Sigmoid colon (tissue), 7 donors: ENCODE results near the gene PDXDC1. TPM values are rescaled to one million over a fixed set of nuclear protein-coding genes. Genes with fewer than 3 reads are reported as not detected.
"Not testable (repeated sequence)": the region's sequence is repeated elsewhere in the genome, so short reads cannot be mapped to it uniquely, and the experiment has no call there.

ENCODE experiments used
- DNase-seq: peaks from one replicate; pipeline ENCODE4 v3.0.0-alpha.2; 2019
- H3K27ac ChIP-seq, 4 donors: fragments of 200-600 bp; sonication (generic); one replicate each; pipeline ENCODE4 v1.5.1; 2016 to 2019; ENCODE audit warnings: mild to moderate bottlenecking in 1 of 4
- H3K27me3 ChIP-seq, 3 donors: fragments of 200-600 bp; sonication (generic); one replicate each; pipeline ENCODE4 v1.5.1; 2019; ENCODE audit warnings: mild to moderate bottlenecking in 1 of 3
- H3K36me3 ChIP-seq, 4 donors: fragments of 200-600 bp; sonication (generic); one replicate each; pipeline ENCODE4 v1.5.1; 2016 to 2019
- H3K4me1 ChIP-seq, 4 donors: fragments of 200-600 bp; sonication (generic); one replicate each; pipeline ENCODE4 v1.5.1; 2017 to 2019
- H3K4me3 ChIP-seq, 4 donors: fragments of 200-600 bp; sonication (generic); one replicate each; pipeline ENCODE4 v1.5.1; 2017 to 2019; ENCODE audit warnings: mild to moderate bottlenecking in 2 of 4, moderate library complexity in 1 of 4
- H3K9me3 ChIP-seq, 4 donors: fragments of 200-600 bp in 3 of 4; sonication (generic) in 3 of 4; one replicate each; pipeline versions ENCODE4 v1.5.1 to v1.6.1; 2013 to 2019
- EP300 ChIP-seq, 4 donors: sonication (generic); formaldehyde crosslinking; IDR thresholded peaks; one replicate each; pipeline ENCODE4 v1.6.1; 2017; ENCODE audit warnings: antibody characterized with exemption in 4 of 4
- POLR2A ChIP-seq, 2 donors: fragments of 450-650 bp; IDR thresholded peaks; one replicate each; pipeline ENCODE4 v1.6.1; 2016; ENCODE audit warnings: antibody characterized with exemption in 2 of 2, mild to moderate bottlenecking in 2 of 2, moderate library complexity in 2 of 2
- POLR2AphosphoS5 ChIP-seq, 4 donors: sonication (generic); formaldehyde crosslinking; IDR thresholded peaks; one replicate each; pipeline ENCODE4 v1.6.1; 2017; ENCODE audit warnings: antibody characterized with exemption in 4 of 4
- WGBS, 2 donors: extraction: QIAGEN DNeasy Blood & Tissue Kit; methylation state at CpG; one replicate each; pipeline ENCODE4 v1.1.7; 2013; 5-methylcytosine and 5-hydroxymethylcytosine counted together
- intact Hi-C: fragments of 100-400 bp; cut with DNase I; formaldehyde crosslinking; loops from one replicate; pipeline ENCODE4 v1.15.1; 2023
- polyA plus RNA-seq, 3 donors: library from polyadenylated mRNA; stranded (reverse); fragments of 200-250 nt; gene quantifications; one replicate each; pipeline ENCODE4 v1.2.3, GENCODE V29; 2013
- total RNA-seq, 4 donors: library from RNA; depleted of rRNA; stranded (reverse); fragments of >200 nt; gene quantifications; one replicate each; pipeline ENCODE4 v1.1.0, GENCODE V29; 2016
- TF ChIP-seq, protein P1 (sequence below), 4 experiments: fragments of 450-650 bp in 3 of 4; fragments of 200-600 bp in 1 of 4; IDR thresholded peaks; one replicate each; pipeline ENCODE4 v1.5.1; 2016 to 2019; ENCODE audit warnings: antibody characterized with exemption in 4 of 4, mild to moderate bottlenecking in 3 of 4, moderate library complexity in 2 of 4
- donor health status: healthy with polysubstance abuse.
- donor health status: Bipolar disorder and iron deficiency.
- donor health status: healthy.

PDXDC1 gene
- total and polyA plus RNA-seq, 7 donors, result 46.4 to 112 (median 57.3) TPM

- peaks cover 24 to 72% (median 40%) of the 10 kb centered on the region in 4 donors for H3K36me3 ChIP-seq
- intact Hi-C loops, result loop anchor here (10.0 kb wide), 1 partner anchor 45 kb away; no protein-coding TSS in a partner anchor
Observed at GRCh38 chr16:15029749-15030148, 54.9 kb downstream of the PDXDC1 start.

GRCh38 chr16:15031179-15031578 lies 56.4 kb downstream of the PDXDC1 start:
- intact Hi-C loops, result loop anchor here (10.0 kb wide), 1 partner anchor 46 kb away; no protein-coding TSS in a partner anchor

More at GRCh38 chr16:15029749-15030148, 54.9 kb downstream of the PDXDC1 start:
- WGBS, 2 donors, result 81 to 85% methylated on average over 6 of the region's 6 CpGs
- not testable (repeated sequence) for H3K9me3 ChIP-seq, H3K4me3 ChIP-seq, H3K27me3 ChIP-seq
- peaks cover 0 to 37% (median 18%) of the 10 kb centered on the region in 4 donors for H3K4me1 ChIP-seq
- peak; percentile 52 for DNase-seq
- H3K27ac ChIP-seq, result peak overlapping the region in 2 of 4 donors; percentile 40 to 66

DNA sequence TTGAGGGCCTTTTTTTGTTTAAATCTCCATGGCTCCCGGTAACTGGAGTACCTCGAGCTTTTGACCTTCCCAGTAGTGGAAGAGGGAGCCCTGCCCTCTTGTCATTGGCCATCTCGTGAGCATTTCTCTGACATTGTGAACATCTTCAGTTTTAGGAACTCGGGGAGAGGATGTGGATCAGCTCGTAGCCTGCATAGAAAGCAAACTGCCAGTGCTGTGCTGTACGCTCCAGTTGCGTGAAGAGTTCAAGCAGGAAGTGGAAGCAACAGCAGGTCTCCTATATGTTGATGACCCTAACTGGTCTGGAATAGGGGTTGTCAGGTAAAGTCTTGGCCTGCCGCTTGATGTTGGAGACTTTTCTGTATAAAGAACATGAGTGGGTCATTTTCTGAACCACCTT lies 56.8 kb downstream of the PDXDC1 start:
- DNase-seq, result peak; percentile 53
- Histone ChIP-seq H3K9me3 (no peaks in the 10 kb centered on the region), H3K4me3 (no peak overlapping the region), H3K27me3 (no peaks in the 10 kb centered on the region), H3K4me1 (peaks cover 0 to 23% (median 9%) of the 10 kb centered on the region in 4 donors), H3K27ac (no peak overlapping the region), H3K36me3 (peaks cover 33 to 87% (median 57%) of the 10 kb centered on the region in 4 donors)
- intact Hi-C loops, result loop anchor here (10.0 kb wide), 1 partner anchor 47 kb away; no protein-coding TSS in a partner anchor
- TF ChIP-seq POLR2AphosphoS5 (IDR thresholded peaks at IDR 0.05) (no peak), POLR2A (IDR thresholded peaks at IDR 0.05) (no peak)
- WGBS, 2 donors, result 92 to 94% methylated on average over 8 of the region's 8 CpGs

More at GRCh38 chr16:15031179-15031578, 56.4 kb downstream of the PDXDC1 start:
- 54 to 92% methylated on average over 2 of the region's 2 CpGs for WGBS, 2 donors
- DNase-seq, result peak; percentile 38
- Histone ChIP-seq H3K36me3 (peaks cover 32 to 83% (median 52%) of the 10 kb centered on the region in 4 donors), H3K9me3 (no peaks in the 10 kb centered on the region), H3K4me3 (no peak overlapping the region), H3K27me3 (no peaks in the 10 kb centered on the region), H3K4me1 (peaks cover 0 to 23% (median 9%) of the 10 kb centered on the region in 4 donors), H3K27ac (no peak overlapping the region)
- TF ChIP-seq, protein P1, sequence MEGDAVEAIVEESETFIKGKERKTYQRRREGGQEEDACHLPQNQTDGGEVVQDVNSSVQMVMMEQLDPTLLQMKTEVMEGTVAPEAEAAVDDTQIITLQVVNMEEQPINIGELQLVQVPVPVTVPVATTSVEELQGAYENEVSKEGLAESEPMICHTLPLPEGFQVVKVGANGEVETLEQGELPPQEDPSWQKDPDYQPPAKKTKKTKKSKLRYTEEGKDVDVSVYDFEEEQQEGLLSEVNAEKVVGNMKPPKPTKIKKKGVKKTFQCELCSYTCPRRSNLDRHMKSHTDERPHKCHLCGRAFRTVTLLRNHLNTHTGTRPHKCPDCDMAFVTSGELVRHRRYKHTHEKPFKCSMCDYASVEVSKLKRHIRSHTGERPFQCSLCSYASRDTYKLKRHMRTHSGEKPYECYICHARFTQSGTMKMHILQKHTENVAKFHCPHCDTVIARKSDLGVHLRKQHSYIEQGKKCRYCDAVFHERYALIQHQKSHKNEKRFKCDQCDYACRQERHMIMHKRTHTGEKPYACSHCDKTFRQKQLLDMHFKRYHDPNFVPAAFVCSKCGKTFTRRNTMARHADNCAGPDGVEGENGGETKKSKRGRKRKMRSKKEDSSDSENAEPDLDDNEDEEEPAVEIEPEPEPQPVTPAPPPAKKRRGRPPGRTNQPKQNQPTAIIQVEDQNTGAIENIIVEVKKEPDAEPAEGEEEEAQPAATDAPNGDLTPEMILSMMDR (IDR thresholded peaks at IDR 0.05), result no peak
- no peak for TF ChIP-seq EP300 (IDR thresholded peaks at IDR 0.05)
- no peak for TF ChIP-seq POLR2A (IDR thresholded peaks at IDR 0.05)
- TF ChIP-seq POLR2AphosphoS5 (IDR thresholded peaks at IDR 0.05), result no peak

GRCh38 chr16:15032547-15033308 lies 57.9 kb downstream of the PDXDC1 start:
- intact Hi-C loops, result loop anchor here (10.0 kb wide), 1 partner anchor 48 kb away; no protein-coding TSS in a partner anchor
- Histone ChIP-seq H3K9me3 (no peaks in the 10 kb centered on the region), H3K36me3 (peaks cover 33 to 91% (median 60%) of the 10 kb centered on the region in 4 donors), H3K4me1 (peaks cover 0 to 19% (median 9%) of the 10 kb centered on the region in 4 donors), H3K4me3 (no peak overlapping the region), H3K27me3 (no peaks in the 10 kb centered on the region), H3K27ac (no peak overlapping the region)
- TF ChIP-seq POLR2AphosphoS5 (IDR thresholded peaks at IDR 0.05) (no peak), POLR2A (IDR thresholded peaks at IDR 0.05) (no peak), EP300 (IDR thresholded peaks at IDR 0.05) (no peak)
- TF ChIP-seq, protein P1 (IDR thresholded peaks at IDR 0.05), result no peak
- 86 to 90% methylated on average over 13 of the region's 13 CpGs for WGBS, 2 donors
- no peak for DNase-seq

- WGBS, 2 donors, result 82 to 85% methylated on average over 14 of the region's 14 CpGs
- H3K27ac ChIP-seq, result no peak overlapping the region
Observed at GRCh38 chr16:15033309-15033707, 58.5 kb downstream of the PDXDC1 start.

More at GRCh38 chr16:15033309-15033707, 58.5 kb downstream of the PDXDC1 start:
- peak; percentile 64 for DNase-seq
- Histone ChIP-seq H3K27me3 (no peaks in the 10 kb centered on the region), H3K36me3 (peaks cover 33 to 93% (median 63%) of the 10 kb centered on the region in 4 donors), H3K4me1 (peaks cover 0 to 18% (median 9%) of the 10 kb centered on the region in 4 donors), H3K4me3 (no peak overlapping the region), H3K9me3 (no peaks in the 10 kb centered on the region)
- intact Hi-C loops, result loop anchor here (10.0 kb wide), 1 partner anchor 49 kb away; no protein-coding TSS in a partner anchor
- TF ChIP-seq EP300 (IDR thresholded peaks at IDR 0.05) (no peak), POLR2A (IDR thresholded peaks at IDR 0.05) (no peak), POLR2AphosphoS5 (IDR thresholded peaks at IDR 0.05) (peak in 1 of 4 donors; percentile 15)
- TF ChIP-seq, protein P1 (IDR thresholded peaks at IDR 0.05), result no peak
